Cardiac muscle cell (in vitro differentiated cells and primary cell): ENCODE measurements around the gene UBQLNL. TPM values are rescaled to one million over a fixed set of nuclear protein-coding genes. Genes with fewer than 3 reads are reported as not detected.

Experiments
- DNase-seq, 2 donors: peaks; one replicate each; pipeline versions ENCODE4 v3.0.0 to v3.0.0-alpha.2; 2010 to 2017; ENCODE audit warnings: low read depth in 1 of 2, low spot score in 1 of 2
- H3K27ac ChIP-seq: fragments of 200-600 bp; sonication (generic); 2 replicates; pipeline ENCODE4 v1.5.1; 2016
- H3K27me3 ChIP-seq: fragments of 200-600 bp; sonication (generic); 2 replicates; pipeline ENCODE4 v1.6.0; 2016; ENCODE audit warnings: control low read depth
- H3K36me3 ChIP-seq: fragments of 200-600 bp; sonication (generic); 2 replicates; pipeline ENCODE4 v1.5.1; 2016; ENCODE audit warnings: control low read depth
- H3K4me1 ChIP-seq: fragments of 200-600 bp; sonication (generic); 2 replicates; pipeline ENCODE4 v1.8.1; 2017; ENCODE audit warnings: low read depth, mild to moderate bottlenecking, mixed run types
- H3K4me3 ChIP-seq: fragments of 200-600 bp; sonication (generic); 2 replicates; pipeline ENCODE4 v1.5.1; 2016; ENCODE audit warnings: mild to moderate bottlenecking
- H3K9me3 ChIP-seq: fragments of 200-600 bp; sonication (generic); 2 replicates; pipeline ENCODE4 v1.5.1; 2017; ENCODE audit warnings: low read depth, mild to moderate bottlenecking, control low read depth
- CTCF ChIP-seq: IDR thresholded peaks from 2 replicates; pipeline ENCODE4 v1.5.1; 2012; ENCODE audit warnings: low read depth, mild to moderate bottlenecking, low read length
- polyA plus RNA-seq: library from polyadenylated mRNA; unstranded; fragments of >200 nt; fragmentation: Nextera tagmentation; extraction: Ambion mirVana; gene quantifications from 2 replicates; pipeline ENCODE4 v1.2.1, GENCODE V29; 2016
- total RNA-seq: library from RNA; depleted of rRNA; stranded (reverse); fragments of >200 nt; gene quantifications from 2 replicates; pipeline ENCODE4 v1.2.3, GENCODE V29; 2016

The UBQLNL gene
- total and polyA plus RNA-seq, 2 experiments from 2014 or later = 2.4 to 3.4 TPM

- no peak overlapping the region for H3K4me3 ChIP-seq
- no peak for DNase-seq
- H3K27me3 ChIP-seq = no peaks in the 10 kb centered on the region
- no peaks in the 10 kb centered on the region for H3K9me3 ChIP-seq
- no peak for TF ChIP-seq CTCF
- no peaks in the 10 kb centered on the region for H3K36me3 ChIP-seq
- H3K27ac ChIP-seq = no peak overlapping the region
- H3K4me1 ChIP-seq = no peaks in the 10 kb centered on the region
These were observed 16.8 kb downstream of the UBQLNL start for GRCh38 chr11:5499671-5500070.

GRCh38 chr11:5489576-5490357 lies 26.7 kb downstream of the UBQLNL start:
- Histone ChIP-seq H3K9me3 (no peaks in the 10 kb centered on the region), H3K27ac (no peak overlapping the region), H3K4me1 (no peaks in the 10 kb centered on the region), H3K36me3 (no peaks in the 10 kb centered on the region), H3K4me3 (no peak overlapping the region), H3K27me3 (no peaks in the 10 kb centered on the region)
- DNase-seq = no peak
- TF ChIP-seq CTCF = no peak

- no peak overlapping the region for H3K27ac ChIP-seq
- DNase-seq = no peak
- no peaks in the 10 kb centered on the region for H3K4me1 ChIP-seq
- H3K9me3 ChIP-seq = no peaks in the 10 kb centered on the region
- H3K4me3 ChIP-seq = no peak overlapping the region
- TF ChIP-seq CTCF = no peak
- H3K27me3 ChIP-seq = no peaks in the 10 kb centered on the region
- H3K36me3 ChIP-seq = no peaks in the 10 kb centered on the region
These were observed 27.6 kb downstream of the UBQLNL start for GRCh38 chr11:5488798-5489399.

GRCh38 chr11:5488385-5488784 lies 28.1 kb downstream of the UBQLNL start, which contains the start of gene OR52D1:
Gene OR52D1 (plus strand): TSS chr11:5488685. CDS start chr11:5488707, 22 bp downstream.
- Histone ChIP-seq H3K4me1 (no peaks in the 10 kb centered on the region), H3K4me3 (no peak within 1 kb of the TSS), H3K9me3 (no peaks in the 10 kb centered on the region), H3K36me3 (no peaks in the 10 kb centered on the region), H3K27me3 (no peaks in the 10 kb centered on the region), H3K27ac (no peak within 1 kb of the TSS)
- no peak for TF ChIP-seq CTCF
- DNase-seq = no peak

GRCh38 chr11:5486421-5486820 lies 30.1 kb downstream of the UBQLNL start:
- DNase-seq = no peak
- Histone ChIP-seq H3K27me3 (no peaks in the 10 kb centered on the region), H3K4me3 (no peak overlapping the region), H3K36me3 (no peaks in the 10 kb centered on the region), H3K9me3 (no peaks in the 10 kb centered on the region), H3K27ac (no peak overlapping the region), H3K4me1 (no peaks in the 10 kb centered on the region)
- no peak for TF ChIP-seq CTCF
